Measurements from ENCODE around the gene CSNK2A1.
"Not testable (repeated sequence)": the region's sequence is repeated elsewhere in the genome, so short reads cannot be mapped to it uniquely, and the experiment has no call there.

The CSNK2A1 gene

DNA sequence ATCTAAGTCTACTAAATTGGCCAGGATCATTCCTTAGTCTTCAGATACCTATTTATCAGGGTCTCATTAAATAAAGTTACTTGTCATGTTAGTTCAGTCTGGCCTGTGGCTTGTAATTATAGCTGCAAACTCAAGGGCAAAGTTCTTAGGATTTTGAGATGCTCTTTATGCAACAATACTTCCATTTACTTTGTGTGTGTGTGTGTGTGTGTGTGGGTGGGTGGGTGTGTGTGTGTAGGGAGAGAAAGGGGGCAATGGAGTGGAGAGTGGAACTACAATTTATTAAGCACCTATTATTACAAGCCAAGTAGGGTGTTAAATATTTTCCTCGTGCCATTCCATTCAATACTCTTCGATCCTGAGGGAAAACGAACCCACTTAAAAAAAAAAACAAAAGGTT, 63.5 kb downstream of the CSNK2A1 start:
- DNase-seq, result no peak

DNA sequence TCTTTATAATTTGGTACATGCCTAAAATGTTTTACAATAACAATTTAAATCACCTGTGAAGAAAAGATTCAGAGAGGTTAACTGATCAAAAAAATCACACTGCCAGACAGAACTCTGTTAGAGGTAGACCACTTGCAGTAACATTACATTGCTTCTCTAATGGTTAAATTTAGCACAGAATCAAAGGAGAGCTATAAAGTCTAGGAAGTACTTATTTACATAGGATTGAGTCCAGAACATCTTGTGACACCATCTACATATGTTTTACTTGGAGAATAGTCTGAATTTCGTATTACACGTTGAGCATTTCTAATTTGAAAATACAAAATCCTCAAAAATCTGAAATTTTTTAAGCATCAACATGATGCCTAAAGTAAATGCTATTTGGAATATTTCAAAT, 64.1 kb downstream of the CSNK2A1 start:
- DNase-seq, result no peak

DNA sequence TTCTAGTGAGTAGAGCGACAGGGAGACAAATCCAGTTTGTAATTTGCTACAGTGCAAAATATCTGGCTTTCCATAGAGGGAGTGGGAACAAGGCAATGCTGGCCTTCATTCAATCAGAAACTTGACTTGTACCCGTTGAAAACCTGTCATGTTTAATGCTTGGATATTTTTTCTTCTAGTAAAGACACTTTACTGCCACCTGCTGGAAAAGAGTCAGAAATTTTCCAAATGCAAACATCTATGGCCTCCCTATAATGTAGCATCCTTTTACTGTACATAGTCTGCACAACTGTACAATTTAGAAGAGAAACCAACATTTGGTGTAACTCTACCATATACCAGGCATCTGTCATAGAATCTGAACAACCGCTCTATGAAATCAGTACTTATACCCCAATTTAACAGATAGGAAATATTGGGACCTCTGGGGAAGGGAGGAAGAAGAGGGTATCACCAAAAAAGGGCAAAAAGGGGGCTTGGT, 64.6 kb downstream of the CSNK2A1 start:
- DNase-seq, result no peak

DNA sequence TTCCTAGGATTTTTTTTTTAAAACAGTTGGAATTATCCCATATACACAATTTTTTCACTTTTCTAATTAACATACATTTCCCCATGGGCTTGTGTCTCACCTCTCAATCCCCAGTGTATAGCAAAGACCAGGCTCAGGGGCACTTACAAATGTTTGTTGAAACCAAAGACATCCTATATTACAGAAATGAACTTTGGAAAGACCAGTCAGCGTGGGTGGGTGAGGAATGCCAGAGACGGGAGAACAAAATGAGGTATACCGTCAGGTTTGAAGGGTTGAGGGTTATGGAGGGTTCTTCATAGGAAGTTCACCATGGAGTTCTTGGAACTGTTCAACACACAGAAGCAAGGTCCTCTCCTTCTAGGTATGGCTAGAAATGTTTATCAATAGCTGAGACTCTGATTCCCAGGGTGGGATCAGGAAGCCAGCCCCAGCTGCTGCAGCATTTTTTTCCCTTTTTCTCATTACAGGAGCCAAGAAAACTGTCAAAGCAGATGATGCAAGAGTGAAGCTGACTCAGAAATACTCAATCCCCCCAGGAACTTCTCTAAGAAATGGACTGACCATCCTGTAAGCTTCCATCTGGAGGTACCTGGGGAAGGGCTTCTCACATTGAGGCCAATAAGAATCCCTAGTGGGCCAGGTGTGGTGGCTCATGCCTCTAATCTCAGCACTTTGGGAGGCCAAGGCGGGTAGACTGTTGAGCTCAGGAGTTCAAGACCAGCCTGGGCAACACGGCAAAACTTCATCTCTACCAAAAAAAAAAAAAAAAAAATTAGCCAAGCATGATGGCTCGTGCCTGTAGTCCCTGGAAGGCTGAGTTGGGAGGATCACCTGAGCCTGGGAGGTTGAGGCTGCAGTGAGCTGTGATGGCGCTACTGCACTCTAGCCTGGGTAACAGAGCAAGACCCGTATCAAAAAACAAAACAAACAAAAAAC, 65.3 kb downstream of the CSNK2A1 start:
- no peak for DNase-seq

DNA sequence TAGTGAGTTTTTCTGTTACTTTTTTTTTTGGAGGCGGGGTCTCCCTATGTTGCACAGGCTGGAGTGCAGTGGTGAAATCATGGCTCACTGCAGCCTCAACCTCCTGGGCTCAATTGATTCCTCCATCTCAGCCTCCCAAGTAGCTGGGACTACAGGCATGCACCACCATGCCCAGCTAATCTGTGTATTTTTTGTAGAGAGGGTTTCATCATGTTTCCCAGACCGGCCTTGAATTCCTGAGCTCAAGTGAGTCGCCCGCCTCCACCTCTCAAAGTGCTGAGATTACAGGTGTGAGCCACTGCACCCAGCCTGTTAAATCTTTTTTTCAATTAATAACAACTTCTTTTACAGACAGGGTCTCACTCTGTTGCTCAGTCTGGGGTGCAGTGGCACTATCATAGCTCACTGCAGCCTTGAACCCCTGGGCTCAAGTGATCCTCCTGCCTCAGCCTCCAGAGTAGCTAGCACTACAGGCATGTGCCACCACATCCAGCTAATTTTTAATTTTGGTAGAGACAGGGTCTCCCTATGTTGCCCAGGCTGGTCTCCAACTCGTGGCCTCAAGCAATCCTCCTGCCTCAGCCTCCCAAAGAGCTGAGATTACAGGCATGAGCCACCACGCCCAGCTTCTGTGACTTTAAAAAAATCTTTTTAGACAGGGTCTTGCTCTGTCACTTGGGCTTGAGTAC, 66.9 kb downstream of the CSNK2A1 start:
- DNase-seq, result not testable (repeated sequence)

DNA sequence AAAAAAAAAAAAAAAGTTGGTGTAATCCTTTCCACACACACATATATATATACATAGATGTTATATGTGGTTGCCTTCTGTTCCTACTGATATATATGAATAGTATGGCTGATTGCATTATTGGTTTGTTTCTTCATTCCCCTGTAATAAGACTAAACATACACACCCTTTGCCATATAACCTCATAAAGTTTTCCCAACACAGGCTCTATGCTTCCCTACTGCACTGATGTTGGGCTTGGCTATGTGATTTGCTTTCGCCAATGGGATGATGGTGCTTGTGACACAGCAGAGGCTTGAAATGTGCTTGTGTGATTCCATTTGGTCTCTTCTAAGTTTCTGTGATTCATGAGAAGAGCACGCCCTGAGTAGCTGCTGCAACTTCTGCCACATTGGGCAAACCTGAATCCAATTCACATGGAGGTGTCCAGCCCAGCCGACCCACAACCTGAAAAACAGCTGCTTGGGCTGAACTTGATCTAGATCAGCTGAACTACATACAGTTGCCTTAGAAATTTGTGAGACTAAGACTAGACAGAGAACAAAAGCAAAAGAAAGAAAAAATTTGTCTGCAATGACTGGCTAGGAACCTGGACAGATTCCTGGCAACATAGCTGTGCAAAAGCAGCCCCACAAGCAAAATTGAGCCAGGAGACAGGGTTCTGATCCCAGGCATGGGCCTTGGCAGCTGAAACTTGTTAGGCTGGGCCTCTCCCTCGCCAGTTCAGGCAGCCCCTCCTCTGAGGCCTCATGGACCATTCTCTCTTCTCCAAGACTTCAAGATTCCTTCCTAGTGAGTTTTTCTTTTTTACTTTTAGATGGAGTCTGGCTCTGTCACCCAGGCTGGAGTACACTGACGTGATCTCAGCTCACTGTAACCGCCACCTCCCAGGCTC, 67.9 kb downstream of the CSNK2A1 start:
- DNase-seq, result no peak

DNA sequence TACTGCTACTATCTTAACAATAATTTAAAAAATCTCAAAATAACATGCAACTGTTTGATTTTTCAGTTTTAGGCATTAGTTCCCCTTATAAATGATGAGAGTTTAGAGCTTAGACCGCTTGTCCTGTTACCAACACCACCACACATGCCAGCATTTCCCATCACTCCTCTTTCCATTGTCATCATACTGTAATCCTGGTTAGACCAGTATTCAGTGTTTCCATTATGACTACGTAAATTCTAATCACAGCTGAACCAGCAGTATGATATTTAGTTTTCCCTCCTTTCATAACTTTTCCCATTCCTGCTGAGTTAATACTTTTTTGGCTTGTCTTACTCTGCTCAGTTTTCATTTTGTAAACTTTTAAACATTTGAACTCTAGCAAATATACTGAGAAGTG, 69.0 kb downstream of the CSNK2A1 start:
- DNase-seq, result no peak

DNA sequence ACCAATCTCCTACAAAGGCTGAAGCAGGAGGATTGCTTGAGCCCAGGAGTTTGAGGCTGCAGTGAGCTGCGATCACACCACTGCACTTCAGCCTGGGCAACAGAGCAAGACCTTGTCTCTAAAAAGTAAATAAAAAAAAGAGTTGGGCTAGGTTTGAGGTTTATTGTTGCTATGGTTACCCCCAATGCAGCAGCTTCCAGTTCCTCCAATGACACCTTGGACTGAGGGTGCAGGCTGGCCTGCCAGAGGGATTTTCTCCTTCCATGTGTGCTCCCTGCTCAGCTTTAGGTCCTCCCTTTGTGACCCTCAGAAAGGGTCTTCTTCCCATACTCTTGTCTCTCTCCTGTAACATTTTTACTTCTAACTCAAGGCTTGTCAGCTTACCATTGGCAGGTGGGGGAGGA, 70.7 kb downstream of the CSNK2A1 start:
- DNase-seq, result no peak

DNA sequence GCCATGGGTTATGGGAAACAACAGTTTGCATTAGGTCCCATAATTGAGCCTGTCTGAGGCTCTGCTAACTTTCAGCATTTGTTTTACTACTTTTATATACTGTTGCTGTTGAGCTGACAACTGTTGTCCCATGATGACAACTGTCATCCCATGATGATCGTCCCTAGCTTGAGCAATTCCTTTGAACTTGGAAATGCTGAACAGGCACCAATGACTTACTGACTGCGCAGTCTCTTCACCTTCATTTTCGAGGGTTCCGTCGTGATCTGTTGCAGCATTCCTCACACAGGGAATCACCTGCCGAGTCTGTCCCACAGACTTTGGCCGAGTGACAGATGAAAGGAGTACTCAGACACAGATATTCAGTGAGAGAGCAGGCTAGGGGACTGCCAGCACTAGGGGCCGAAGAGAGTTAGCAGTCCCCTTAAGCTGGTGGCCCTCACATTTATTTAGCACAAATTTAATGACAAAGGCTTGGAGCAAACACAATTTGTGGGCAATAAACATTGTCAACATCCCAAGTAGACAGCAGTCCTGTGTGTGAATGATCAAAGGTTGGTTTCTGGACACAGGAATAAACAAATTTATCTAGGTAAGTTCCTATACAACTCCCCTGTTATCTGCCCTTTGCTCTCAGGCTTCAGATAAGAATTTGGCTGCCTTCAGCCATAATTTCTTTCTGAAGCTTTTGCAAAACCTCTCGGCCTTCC, 71.3 kb downstream of the CSNK2A1 start:
- no peak for DNase-seq

DNA sequence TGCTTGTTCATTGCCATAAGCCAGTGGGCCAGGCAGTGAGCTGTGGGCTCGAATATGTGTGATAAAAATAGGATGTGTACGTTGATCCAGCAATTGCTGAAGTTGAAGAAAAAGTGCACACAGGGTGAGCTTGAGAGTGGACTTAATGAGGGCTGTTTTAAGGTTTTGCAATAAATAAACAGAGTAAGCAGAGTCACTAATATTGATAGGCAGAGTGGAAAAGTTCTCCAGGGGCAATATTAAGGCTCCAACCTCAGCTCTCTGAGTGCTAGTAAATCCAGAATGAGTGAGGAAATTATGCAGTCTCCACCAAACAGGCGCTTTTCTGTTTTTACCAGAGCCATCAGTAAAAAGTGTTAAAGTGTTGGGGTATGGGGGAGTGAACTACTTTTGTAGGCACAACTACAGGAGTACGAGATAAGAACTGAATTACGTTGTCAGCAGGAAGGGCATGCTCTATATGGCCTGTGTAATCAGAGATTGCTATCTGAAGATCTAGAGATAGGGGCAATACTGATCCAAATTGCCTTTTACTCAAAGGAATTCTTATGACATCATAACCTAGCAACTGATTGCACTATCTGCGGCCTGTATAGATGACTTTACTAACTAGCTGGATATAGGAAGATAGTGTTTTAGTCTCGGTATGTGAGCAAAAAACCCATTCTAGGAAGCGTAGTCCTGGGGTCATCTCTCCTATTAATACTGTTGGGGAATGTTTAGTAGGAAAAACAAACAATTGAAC, 73.7 kb downstream of the CSNK2A1 start:
- no peak for DNase-seq

DNA sequence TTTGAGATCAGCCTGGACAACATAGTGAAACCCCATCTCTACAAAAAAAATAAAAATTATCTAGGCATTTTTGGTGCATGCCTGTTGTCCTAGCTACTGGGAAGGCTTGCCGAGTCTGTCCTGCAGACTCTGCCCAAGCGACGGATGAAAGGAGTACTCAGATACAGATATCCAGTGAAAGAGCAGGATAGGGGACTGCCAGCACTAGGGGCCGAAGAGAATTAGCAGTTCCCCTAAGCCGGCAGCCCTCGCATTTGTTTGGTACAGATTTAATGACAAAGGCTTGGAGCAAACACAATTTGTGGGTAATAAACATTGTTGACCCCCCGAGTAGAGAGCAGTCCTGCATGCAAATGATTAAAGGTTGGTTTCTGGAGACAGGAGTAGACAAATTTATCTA, 75.8 kb downstream of the CSNK2A1 start:
- DNase-seq, result no peak

DNA sequence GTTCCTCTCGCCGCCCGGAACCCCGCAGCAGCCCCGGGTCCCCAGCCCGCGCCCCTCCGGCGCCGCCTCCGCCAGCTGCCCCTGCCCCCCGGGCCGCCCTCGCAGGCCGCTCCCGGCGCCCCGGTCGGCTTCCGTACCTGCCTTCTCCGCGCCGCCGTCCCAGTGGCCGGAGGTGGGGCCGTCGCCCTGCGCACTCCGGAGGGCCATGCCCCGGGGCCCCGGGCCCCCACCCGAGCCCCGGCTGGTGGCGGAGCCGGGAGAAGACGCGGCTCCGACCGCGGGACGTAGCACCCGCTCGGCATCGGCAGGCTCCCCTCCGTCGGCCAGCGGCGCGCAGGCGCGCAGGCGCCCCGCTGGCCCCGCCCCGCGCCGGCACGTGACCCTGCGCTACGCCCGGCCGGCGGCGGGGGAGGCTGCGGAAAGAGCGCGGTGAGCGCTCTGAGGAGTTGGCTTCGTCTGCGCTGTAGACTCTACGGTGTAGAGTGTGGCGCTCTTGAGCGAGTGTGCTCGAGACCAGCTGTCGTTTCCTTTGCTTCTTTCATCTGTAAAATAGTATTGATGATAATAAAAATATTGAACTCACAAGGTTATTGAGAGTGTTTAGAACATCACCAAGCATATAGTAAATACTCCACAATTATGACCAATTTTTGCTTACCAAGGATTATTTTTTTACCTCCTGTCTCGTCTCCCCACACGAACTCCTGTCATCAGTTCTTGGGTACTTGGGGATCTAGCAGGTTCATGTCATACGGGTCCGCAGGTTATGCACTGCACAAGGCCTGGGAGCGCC, 81.2 kb downstream of the CSNK2A1 start, which contains the start of gene TBC1D20:
Gene TBC1D20, minus strand, starts transcription at position 335 of the 793 bp plus-strand sequence. Its CDS starts 128 bp downstream, at position 207.
- DNase-seq, result peak; percentile 77

DNA sequence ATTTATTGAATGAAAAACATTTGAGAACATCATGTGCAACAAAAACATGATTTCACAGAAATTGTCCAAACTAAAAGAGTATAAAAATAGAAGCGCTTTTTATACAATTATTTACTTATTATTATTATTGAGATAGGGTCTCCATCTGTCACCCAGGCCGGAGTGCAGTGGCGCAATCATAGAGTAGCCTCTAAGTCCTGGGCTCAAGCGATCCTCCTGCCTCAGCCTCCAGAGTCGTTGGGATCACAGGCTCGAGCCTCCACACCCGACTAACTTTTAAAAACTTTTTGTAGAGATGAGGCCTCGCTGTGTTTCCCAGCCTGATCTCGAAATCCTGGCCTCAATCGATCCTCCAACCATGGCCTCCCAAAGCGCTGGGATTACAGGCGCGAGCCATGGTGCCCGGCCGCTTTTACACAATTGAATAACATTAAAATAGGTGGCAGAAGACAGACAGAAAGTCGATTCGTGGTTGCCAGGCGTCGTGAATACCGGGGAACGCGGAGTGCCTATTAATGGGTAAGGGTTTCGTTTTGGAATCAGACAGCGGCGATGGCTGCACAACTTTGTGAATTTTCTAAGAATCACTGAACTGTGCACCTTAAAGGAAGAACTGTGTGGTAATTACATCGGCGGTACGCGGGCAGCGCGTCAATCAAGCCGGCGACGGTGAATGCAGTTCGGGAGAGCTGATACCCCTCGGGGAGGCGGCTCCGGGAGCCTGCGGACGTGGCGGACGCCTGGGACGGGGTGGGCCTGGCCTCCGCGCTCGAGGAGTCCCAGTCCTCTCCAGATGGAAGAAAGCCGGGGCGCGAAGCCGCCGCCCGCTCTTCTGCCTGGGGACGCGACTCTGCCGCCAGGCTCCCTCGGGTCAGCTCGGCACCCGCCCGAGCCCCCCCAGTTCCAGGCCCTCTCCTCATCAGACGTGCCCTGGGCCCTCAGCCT, 82.1 kb downstream of the CSNK2A1 start:
- DNase-seq, result peak; percentile 51

DNA sequence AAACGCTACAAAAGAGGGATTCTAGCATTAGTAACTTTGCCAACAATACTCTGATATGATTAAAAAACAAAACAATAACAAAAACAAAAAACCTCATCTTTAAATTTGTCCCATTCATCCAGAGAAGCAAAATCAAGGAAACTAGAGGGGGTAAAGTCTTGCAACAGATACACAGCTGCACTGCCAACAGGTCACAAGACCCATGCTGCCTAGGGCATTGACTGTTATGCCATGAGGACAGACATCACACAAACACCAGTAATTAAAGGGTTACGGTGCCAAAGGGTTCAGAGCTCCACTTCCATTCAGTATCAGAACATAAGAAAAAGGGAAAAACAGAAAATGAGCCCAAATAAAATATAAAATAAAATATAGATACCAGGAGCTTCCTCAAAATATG, 82.9 kb downstream of the CSNK2A1 start:
- no peak for DNase-seq

DNA sequence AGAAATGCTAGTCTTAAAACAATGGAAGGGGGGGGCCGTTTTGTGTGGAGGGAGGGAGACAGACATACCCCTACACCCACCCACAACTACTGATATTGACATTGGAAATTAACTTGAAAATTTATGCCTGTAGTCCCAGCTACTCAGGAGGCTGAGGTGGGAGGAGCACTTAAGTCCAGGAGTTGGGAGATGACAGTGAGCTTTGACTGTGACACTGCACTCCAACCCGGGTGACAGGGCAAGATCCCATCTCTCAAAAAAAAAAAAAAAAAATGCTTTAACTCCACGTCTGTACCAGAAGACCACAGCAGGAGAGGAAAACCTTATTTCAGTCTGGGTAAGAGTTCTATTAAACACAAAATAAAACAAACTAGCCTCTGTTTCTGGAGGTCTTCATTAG, 83.4 kb downstream of the CSNK2A1 start:
- DNase-seq, result no peak

DNA sequence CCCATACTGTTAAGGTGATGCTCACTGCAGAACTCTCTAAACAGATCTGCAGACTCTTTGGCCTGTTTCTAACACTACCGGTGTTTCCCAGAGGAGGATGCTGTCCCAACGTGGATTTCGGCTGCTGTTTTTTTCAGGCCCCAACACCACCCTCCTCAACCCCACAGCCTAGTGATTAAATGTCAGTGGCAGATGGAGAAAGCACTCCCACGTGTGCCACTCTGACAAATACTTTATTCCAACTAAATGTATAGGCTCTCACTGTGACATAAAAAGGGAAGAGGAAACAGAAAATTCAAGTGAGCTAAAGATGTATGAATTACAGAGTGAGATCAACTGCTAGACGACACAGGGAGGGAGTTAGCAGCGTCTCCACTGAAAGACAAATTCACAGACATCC, 84.8 kb downstream of the CSNK2A1 start:
- no peak for DNase-seq

DNA sequence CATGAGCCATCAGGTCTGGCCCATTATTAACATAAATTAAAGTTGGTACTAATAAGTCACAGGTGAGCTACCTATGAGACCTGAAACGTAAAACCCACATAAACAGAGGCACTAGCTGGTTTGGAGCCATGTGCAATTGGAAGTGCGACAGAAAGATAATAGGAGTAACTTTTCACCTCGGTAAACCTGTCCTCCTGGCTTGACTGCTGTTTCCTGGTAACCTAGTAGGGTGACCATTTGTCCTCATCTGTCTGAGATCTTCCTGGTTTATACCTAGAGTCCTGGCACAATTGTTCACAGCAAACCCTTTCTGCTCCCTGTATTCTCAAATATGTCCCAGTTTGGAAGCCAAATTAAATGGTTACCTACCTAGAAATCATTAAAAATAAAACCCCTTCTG, 88.6 kb downstream of the CSNK2A1 start:
- no peak for DNase-seq

DNA sequence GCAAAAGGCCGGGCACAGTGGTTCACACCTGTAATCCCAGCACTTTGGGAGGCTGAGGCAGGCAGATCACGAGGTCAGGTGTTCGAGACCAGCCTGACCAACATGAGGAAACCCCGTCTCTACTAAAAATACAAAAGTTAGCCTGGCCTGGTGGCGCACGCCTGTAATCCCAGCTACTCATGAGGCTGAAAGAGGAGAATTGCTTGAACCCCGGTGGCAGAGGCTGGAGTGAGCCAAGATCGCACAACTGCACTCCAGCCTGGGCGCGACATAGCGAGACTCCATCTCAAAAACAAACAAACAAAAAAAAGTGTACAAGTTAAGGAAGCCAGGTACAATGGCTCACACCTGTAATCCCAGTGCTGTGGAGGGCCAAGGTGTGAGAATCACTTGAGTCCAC, 91.6 kb downstream of the CSNK2A1 start:
- not testable (repeated sequence) for DNase-seq
